Stimulated activated CD4-positive, alpha-beta T cell treated with anti-CD3 and anti-CD28 coated beads, Interleukin-2, amount 100 ng/mL, for 24 hours (primary cell): ENCODE data around the gene FCRL6.

ENCODE experiments used
- DNase-seq, 2 donors: peaks; one replicate each; pipeline ENCODE4 v3.0.0-alpha.2; 2020

FCRL6 gene

DNA sequence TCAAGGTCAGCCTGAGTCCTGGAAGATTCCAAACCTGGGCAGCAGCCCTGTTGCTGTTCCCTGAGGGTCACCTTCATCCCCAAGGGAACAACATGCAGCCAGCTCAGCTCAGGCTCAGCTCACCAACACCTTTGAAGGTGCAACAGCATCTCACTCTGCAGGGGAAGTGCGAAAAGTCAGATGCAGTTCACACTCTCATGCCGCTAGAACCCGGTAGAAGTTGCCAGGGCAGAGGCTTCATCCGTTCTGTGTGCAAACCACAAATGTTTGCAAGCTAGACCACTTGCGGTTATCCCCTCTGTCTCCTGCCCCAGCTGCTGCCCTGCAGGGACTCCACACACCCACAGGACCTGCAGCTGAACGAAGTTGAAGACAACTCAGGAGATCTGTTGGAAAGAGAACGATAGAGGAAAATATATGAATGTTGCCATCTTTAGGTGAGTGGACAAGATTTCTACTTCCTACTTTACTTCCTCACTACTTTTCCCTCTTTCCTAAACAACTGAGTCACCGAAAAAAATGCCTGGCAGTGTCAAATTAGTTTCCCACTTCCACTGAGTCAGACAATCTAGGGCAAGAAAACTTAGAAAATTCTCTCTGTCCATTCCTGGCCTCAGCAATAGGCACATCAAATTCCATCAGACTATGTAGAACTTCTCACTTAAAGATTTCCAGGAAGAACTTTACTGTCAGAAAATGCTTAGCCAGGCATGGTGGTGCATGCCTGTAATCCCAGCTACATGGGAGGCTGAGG is 1.8 kb upstream of the FCRL6 start:
- no peak for DNase-seq

DNA sequence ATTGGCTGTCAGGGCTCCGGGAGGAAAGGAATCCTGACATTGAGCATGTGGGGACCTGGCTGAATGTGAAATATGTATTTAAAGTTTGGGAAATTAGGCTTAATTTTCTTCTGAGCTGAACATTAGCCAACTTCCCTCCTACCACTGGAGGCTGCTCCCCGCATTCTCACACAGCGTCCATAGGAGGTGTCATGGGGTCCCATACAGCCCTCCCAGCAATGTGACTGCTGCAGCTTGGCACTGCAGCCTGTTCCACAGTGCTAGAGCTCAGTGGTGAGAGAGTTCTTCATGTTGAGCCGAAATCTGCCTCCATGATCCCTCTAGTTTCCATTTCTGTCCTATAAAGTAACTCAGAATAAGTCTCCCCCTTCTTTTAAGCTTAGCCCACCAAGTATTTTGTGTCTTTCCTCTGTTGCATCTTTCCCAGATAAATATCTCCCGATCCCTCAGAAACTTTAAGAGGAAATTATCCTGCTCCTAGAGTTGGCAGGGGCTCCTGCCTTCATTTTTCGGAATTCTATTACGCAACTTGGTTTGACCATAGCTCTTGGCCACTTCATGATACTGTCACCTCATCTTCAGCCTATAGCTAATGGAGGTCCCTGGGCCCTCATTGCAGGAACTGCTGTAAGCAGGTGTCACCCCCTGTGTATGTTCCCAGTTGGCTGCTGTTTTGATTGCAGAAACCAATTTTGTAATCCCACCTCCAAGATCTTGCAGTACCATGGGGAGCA is 2.0 kb downstream of the FCRL6 start:
- DNase-seq = no peak

- DNase-seq = no peak
Measured at GRCh38 chr1:159804924-159805323, 2.8 kb downstream of the FCRL6 start.

GRCh38 chr1:159815926-159816325 is 13.8 kb downstream of the FCRL6 start:
- DNase-seq = no peak

DNA sequence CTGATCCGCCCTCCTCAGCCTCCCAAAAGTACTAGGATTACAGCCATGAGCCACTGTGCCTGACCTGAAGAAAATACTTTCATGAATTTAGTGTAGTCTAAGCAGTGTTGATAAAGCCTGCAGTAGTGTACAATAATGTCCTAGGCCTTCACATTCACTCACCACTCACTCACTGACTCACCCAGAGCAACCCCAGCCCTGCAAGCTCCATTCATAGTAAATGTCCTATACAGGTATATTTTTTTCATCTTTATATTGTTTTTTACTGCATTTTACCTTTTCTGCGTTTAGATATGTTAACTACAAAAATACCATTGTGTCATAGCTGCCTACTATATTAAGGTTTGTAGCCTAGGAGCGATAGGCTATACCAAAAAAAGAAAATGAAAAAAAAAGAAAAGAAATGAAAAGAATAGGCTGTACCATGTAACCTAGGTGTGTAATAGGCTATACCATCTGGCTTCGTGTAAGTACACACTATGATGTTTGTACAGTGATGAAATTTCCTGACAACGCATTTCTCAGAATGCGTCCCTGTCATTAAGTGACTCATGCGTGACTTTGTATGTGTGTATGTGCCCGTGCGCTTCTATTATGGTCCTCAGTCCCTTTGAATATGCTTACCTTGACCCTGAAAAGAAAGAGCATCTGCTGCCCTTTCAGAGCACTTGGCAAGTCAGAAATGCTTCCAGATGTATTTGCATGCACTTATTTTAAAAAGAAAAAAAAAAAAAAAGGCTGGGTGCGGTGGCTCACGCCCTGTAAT is 15.3 kb downstream of the FCRL6 start:
- no peak for DNase-seq

GRCh38 chr1:159821171-159821867 is 19.2 kb downstream of the FCRL6 start:
- DNase-seq = no peak

DNA sequence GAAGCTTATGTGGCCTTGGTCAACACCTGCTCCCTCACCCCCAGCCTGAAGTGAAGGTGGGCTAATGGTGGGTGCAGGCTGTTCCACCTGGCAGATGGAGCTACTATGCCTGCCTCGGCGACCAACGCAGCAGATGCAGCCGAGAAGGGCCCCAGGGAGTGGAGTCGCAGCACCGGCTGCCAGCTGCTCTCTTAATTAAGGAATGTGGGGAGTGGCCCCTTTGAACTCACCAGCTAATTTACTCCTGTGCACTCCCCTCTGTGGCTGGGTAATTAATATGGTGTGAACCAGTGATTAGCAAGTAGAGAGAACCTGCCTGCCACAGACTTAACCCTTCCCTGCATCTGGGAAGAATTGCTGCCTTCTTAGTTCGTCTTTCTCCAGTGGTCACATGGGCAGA is 21.2 kb downstream of the FCRL6 start:
- no peak for DNase-seq

DNA sequence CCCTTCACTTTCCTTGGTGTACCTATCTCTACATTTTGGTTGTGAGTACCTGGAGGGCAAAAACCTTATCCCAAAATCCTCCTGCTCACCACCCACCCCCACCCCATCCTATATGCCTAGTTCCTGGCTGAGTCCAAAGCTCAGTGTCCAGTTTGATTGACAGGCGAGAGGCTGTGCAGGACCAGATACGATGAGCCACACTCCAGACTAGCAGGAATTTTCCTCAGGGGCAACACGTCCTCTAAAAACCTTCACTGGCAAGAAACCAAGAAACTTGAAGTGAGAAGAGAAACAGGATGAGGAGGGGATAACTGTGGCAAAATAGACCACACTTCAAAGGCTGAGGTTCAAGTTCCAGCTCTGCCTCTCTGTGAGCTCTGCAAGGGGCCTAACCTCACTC is 23.4 kb downstream of the FCRL6 start:
- DNase-seq = no peak

GRCh38 chr1:159826441-159827101 is 24.4 kb downstream of the FCRL6 start, which contains the start of gene SLAMF8:
Gene SLAMF8 (plus strand): TSS chr1:159826873. CDS start chr1:159826899, 26 bp downstream.
- DNase-seq = peak; percentile 44 to 55

- no peak for DNase-seq
Measured at GRCh38 chr1:159827102-159827490, 24.9 kb downstream of the FCRL6 start.

DNA sequence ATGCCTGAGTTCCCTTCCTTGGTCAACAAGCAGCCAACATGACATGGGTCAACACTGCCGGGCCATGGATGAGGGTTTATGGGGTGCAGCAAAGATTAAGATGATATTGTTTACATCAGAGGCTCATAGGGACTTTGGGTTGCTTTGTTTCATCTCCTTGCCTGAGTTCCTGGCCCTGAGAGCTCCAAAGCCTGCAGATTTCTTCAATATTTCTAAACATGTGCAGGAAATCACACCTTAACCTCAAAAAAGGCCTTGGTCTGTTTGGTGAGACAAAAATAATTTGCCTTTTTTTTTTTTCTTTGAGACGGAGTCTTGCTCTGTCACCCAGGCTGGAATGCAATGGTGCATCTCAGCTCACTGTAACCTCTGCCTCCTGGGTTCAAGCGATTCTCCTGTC is 25.4 kb downstream of the FCRL6 start:
- no peak for DNase-seq

DNA sequence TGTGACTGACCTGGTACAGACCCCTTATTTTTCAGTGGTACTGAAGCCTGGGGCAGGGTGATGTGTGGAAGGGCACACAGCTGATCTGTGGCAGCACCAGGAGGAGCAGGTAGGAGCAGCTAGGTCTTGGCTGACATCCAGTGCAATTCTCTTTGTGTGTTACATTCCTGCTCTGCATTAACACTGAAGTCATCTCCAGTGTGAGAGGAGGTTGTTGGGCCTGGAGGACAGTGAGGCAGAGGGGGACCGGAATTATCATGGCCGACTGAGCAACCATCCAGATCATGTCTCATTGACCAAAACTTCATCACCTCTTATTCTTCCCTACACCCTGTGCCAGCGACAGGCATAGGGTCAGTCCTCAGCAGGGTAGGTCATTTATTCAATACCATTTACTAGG is 26.0 kb downstream of the FCRL6 start:
- DNase-seq = no peak

DNA sequence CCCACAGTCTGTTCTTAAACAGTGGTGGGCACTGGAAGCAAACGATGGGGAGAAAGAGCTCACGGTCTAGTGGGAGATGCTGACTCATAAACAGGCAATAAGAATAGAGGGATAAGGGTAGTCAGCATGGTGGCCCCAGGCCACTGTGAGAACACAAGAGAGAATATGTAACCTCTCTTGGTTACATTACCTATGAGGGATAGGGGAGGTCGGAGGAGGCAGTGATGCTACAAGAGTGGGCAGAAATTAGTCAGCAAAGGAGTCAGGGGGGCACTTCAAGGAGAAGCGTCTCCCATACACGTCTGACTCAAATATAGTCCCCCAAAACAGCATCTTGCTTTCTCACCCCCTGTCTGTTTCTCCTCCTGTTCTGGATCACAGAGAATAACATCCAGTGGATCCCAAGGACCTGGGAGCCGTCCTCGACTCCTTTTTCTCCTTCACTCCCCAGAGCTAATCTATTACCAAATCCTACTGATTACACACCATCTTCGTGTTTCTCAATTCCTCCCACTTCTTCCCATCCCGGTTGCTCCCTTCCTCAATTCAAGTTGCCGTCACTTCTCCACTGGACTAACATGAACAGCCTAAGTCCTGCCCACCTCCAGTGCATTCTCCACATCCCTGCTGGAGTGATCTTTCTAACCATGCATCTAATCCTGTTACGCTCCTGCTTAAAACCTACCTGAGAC is 26.6 kb downstream of the FCRL6 start:
- DNase-seq = no peak

DNA sequence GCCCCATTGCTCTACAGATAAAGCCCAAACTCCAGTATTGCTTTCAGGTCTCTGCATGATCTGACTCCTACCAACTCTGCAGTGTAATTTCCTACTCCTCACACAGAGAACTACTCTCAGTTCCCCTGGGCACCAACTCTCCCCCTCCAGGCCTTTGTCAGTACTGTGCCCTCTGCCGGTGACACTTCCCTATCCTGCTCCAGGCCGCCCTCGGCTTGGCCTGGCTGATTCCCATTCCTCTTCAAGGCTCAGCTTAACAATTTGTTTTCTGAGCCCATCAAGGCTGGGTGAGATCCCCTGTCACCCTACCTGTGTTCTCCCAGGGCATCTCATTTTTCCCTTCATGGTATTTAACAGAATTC is 27.1 kb downstream of the FCRL6 start:
- no peak for DNase-seq

DNA sequence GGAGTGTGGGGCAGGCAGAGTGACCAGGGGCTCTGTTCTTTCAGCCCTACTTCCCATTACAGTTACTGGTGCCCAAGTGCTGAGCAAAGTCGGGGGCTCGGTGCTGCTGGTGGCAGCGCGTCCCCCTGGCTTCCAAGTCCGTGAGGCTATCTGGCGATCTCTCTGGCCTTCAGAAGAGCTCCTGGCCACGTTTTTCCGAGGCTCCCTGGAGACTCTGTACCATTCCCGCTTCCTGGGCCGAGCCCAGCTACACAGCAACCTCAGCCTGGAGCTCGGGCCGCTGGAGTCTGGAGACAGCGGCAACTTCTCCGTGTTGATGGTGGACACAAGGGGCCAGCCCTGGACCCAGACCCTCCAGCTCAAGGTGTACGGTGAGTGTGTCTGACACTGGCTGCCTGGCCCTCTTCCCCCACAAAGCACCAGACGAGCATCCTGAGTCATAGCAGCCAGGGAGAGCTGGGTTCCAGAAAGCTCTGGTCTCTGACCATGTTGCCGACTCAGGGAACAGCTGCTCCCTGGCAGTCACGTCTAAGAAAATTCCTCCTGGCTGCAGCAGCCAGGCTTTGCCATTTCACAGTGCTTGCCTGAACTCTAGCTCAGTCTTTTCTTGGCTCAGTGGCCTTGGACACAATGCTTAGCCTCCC is 27.8 kb downstream of the FCRL6 start:
- no peak for DNase-seq

DNA sequence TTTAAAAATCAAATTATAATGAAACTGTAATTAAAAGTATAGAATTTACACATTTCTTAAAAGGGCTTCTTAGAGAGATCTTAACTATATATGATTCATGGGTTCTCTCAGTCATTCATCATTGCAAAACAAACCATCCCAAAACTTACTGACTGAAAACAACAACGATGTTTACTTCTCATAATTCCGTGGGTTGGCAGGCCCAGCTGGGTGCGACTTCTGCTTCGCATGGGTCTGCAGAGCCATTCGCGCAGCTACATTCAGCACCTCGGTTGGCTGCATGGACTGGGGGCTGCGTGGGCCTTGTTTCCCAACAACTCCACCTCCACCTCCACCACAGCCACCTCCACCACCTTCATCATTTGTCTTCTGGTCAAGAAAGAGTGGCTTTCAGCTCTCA is 28.6 kb downstream of the FCRL6 start:
- DNase-seq = no peak

DNA sequence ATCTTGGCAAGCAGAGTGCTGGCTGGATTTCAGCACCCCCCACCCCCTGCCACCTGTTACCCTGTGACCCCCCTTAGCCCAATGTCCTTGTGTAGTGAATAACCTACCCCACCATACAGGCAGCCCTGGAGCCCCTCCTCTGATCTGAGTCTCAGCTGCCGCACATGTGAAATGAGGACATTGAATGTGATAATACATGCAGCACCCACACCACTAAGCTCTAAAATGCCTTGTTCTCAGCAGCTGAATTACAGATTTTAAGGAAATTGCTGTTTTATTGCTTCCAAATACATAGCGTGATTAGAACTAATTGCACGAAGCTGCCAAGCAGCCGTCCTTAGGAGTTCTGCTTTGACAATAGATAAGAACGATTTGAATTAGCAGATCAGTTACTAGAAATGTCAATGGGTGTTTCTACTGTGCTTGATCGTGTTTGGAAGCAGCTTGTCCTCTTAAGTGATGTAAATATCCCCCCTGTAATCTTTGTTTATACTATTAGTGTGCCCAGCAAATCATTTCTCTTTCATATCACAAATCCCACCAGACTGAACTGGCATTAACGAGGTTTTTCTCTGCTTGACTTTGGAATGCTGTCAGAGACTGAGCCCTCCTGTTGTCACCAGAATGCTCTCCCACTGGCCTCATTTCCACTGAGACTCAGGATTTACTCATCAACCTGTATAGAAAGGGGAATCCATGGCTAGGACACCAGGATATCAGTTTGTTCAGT is 29.4 kb downstream of the FCRL6 start:
- DNase-seq = no peak

DNA sequence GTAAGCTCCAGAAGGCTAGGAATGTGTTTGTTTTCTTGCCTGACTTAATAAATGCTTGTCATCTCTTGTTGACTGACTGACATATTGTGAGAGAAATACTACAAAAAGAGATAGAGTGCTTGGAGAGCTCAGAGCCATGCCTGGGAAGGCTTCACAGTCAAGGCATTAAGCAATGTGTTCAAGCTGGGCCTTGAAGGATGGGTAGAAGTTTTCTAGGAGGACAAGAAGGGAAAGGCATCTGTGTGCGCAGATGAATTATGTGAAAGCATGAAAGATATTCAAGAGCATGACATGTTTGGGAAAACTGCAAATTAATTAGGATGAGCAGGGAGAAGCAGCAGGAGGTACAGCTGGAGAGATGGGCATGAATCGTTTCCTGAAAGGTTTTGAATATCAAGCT is 30.1 kb downstream of the FCRL6 start:
- no peak for DNase-seq

DNA sequence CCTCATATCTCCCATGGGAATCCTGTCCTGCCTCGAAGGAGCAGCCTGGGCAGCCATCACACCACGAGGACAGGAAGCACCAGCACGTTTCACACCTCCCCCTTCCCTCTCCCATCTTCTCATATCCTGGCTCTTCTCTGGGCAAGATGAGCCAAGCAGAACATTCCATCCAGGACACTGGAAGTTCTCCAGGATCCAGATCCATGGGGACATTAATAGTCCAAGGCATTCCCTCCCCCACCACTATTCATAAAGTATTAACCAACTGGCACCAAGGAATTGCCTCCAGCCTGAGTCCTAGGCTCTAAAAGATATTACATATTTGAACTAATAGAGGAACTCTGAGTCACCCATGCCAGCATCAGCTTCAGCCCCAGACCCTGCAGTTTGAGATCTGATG is 33.2 kb downstream of the FCRL6 start:
- DNase-seq = no peak

DNA sequence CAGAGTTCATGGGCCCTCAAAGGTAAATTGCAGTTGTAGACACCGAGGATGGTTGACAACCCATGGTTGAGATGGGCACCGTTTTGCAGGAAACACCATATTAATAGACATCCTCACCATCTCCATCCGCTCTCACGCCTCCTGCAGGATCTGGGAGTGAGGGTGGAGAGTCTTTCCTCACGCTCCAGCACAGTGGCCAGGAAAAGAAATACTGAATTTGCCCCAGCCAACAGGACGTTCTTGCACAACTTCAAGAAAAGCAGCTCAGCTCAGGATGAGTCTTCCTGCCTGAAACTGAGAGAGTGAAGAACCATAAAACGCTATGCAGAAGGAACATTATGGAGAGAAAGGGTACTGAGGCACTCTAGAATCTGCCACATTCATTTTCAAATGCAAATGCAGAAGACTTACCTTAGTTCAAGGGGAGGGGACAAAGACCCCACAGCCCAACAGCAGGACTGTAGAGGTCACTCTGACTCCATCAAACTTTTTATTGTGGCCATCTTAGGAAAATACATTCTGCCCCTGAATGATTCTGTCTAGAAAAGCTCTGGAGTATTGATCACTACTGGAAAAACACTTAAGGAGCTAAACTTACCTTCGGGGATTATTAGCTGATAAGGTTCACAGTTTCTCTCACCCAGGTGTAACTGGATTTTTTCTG is 33.8 kb downstream of the FCRL6 start:
- no peak for DNase-seq
